Bronchial epithelial cell (primary cell): Measurements from ENCODE around the gene NOS1AP. TPM values are rescaled to one million over a fixed set of nuclear protein-coding genes. Genes with fewer than 3 reads are reported as not detected.

Experiments used
- DNase-seq: peaks from one replicate; pipeline ENCODE4 v3.0.0-alpha.2; 2010; ENCODE audit warnings: low read depth
- FAIRE-seq: peaks from 2 replicates; lab custom pipeline; 2011; peaks lifted over from hg19 to GRCh38; lab: Jason Lieb, UNC
- H3K27me3 ChIP-seq: 2 replicates; pipeline ENCODE4 v1.5.1; 2011; ENCODE audit warnings: low read length; ENCODE audit not compliant: control insufficient read depth, insufficient read depth
- H3K36me3 ChIP-seq: 2 replicates; pipeline ENCODE4 v1.5.1; 2011; ENCODE audit warnings: low read length; ENCODE audit not compliant: control insufficient read depth, insufficient read depth
- H3K4me3 ChIP-seq: 2 replicates; pipeline ENCODE4 v1.5.1; 2011; ENCODE audit warnings: mild to moderate bottlenecking, low read depth, low read length, control low read depth
- CTCF ChIP-seq: IDR thresholded peaks from 2 replicates; pipeline ENCODE4 v1.5.1; 2011; ENCODE audit warnings: mild to moderate bottlenecking, moderate library complexity, low read length, control low read depth, inconsistent platforms; ENCODE audit not compliant: insufficient read depth, severe bottlenecking
- total RNA-seq: library from RNA; depleted of rRNA; stranded (reverse); fragments of >200 nt; gene quantifications from 2 replicates; pipeline ENCODE4 v1.2.1, GENCODE V29; 2014

NOS1AP gene
- total RNA-seq, 1 donor from 2014 or later, result 1.3 TPM

GRCh38 chr1:162175379-162176081 lies 106.0 kb downstream of the NOS1AP start:
- Histone ChIP-seq H3K4me3 (no peak overlapping the region), H3K27me3 (no peaks in the 10 kb centered on the region), H3K36me3 (no peaks in the 10 kb centered on the region)
- TF ChIP-seq CTCF, result no peak
- DNase-seq, result no peak
- FAIRE-seq, result no peak

DNA sequence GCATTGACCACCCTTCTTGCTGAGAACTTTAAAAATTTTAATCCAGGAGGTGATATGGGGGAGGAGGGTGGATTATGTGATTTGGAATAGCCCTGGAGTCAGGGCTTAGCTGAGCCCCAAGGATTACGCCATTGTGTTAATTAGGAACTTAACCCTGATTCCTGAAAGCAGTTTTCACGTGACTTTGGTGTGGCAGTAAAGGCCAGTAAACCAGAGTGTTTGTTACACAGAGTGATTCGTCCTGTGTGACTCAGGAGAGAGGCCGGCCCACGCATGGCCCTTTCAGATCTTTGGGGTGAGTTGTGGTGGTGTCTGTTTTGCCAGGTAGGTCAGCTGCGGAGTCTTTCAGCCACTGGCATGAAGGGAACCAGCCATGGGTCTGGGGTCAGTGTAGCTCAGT lies 107.6 kb downstream of the NOS1AP start:
- Histone ChIP-seq H3K4me3 (no peak overlapping the region), H3K27me3 (no peaks in the 10 kb centered on the region), H3K36me3 (no peaks in the 10 kb centered on the region)
- no peak for TF ChIP-seq CTCF
- FAIRE-seq (no peak), DNase-seq (peak; percentile 40)

DNA sequence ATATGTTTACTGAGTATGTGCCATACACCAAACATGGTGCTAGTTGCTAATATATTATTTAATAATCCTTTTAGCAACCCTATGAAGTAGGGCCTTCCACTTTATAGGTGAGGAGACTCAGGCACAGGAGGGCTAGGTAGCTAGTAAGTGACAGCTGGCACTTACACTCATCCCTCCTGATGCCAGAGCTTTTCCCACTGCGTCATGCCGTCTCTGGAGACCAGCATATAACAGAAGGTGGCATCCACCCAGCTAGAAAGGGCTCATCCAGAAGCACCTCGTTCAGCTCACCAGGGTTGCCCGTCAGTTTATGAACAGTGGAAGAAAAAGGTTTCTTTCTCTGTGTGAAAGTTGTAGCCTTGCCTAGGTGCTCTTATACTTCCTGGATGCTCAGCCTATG lies 108.9 kb downstream of the NOS1AP start:
- TF ChIP-seq CTCF, result no peak
- DNase-seq, result no peak
- no peak for FAIRE-seq
- Histone ChIP-seq H3K4me3 (no peak overlapping the region), H3K36me3 (no peaks in the 10 kb centered on the region), H3K27me3 (no peaks in the 10 kb centered on the region)

DNA sequence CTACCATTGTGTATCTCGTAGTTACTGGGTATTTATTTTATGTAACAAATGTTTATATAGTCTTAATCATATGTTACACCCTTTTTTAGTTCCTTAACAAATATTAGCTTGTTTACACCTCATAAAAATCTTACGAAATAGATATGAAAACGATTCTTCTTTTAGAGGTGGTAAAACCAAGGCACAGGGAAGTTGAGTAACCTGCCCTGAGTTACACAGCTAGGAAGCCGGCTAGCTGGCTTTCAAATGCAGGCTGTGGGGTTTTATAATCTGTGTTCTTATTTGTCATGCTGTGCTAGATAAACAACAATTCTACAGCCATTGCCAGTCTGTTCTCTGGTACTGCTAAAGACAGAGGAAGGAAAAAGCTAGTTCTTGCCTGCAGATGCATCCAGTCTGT lies 109.6 kb downstream of the NOS1AP start:
- TF ChIP-seq CTCF, result no peak
- Histone ChIP-seq H3K36me3 (no peaks in the 10 kb centered on the region), H3K27me3 (no peaks in the 10 kb centered on the region), H3K4me3 (no peak overlapping the region)
- DNase-seq (peak; percentile 35), FAIRE-seq (no peak)

DNA sequence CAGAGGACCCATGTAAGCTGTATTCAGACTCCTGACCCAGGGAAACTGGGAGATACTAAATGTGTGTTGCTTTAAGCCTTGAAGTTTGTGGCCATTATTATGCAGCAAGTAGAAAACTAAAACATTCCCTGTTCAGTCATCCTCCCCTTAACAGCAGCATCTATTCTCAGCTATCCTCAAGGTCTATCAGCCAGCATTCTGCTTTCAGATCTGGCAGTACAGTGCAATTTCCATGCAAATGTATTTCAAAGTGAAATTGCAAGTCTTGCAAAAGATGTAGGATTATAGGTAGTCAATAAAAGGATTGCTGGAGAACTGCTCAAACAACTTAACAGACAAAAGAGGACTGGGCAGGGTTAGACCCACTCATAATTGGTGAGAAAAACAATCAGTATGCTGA lies 111.3 kb downstream of the NOS1AP start:
- no peak for FAIRE-seq
- TF ChIP-seq CTCF, result no peak

DNA sequence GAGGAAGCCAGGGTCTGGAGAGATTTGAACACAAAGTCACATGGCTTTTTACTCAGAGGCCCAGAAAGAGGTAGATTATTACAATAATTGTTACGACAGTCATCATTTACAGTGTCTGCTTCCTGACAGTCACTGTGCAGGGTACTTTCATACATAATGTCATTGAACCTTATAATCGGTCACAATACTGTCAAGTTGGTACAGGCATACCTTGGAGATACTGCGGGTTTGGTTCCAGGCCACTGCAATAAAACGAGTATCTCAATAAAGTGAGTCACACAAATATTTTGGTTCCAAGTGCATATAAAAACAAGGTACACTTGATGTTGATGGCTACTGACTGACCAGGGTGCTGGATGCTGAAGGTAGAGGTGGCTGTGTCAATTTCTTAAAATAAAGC lies 112.6 kb downstream of the NOS1AP start:
- no peak for TF ChIP-seq CTCF
- no peaks in the 10 kb centered on the region for H3K27me3 ChIP-seq
- H3K36me3 ChIP-seq, result no peaks in the 10 kb centered on the region
- FAIRE-seq (no peak), DNase-seq (no peak)
- H3K4me3 ChIP-seq, result no peak overlapping the region

More for the DNA sequence above, 111.3 kb downstream of the NOS1AP start:
- H3K27me3 ChIP-seq, result no peaks in the 10 kb centered on the region
- H3K4me3 ChIP-seq, result no peak overlapping the region
- H3K36me3 ChIP-seq, result no peaks in the 10 kb centered on the region
- DNase-seq, result no peak
